GM19351 (cell line): ENCODE data around the gene SFI1.
"Not testable (repeated sequence)": the region's sequence is repeated elsewhere in the genome, so short reads cannot be mapped to it uniquely, and the experiment has no call there.

Source experiments
- ATAC-seq: cut with Tn5 transposase; IDR thresholded peaks from one replicate; pipeline ENCODE4 v1.9.1; 2021; ENCODE audit warnings: mild to moderate bottlenecking, moderate library complexity; ENCODE audit not compliant: unreplicated experiment

The SFI1 gene

DNA sequence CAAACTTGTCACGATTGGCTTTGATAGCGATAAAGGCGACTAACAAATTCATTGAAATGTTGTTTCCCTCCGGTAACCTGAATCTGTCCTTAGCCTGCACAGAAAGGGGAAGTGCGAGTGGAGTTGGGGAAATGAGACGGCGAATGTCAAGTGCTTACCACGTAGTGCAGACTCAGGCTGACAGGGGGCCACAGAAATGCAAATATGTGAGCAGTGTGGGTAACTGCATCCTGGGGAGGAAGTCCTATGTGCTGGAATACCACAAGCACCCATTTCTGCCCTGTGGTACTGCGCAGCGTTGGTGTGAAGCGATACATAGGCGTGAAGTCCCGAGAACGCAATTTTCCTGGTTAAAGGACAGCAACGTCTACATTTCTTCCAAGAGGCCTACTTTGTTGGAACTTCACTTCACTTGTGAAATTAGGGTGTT lies 5.8 kb upstream of the SFI1 start:
- ATAC-seq, result peak; percentile 70

DNA sequence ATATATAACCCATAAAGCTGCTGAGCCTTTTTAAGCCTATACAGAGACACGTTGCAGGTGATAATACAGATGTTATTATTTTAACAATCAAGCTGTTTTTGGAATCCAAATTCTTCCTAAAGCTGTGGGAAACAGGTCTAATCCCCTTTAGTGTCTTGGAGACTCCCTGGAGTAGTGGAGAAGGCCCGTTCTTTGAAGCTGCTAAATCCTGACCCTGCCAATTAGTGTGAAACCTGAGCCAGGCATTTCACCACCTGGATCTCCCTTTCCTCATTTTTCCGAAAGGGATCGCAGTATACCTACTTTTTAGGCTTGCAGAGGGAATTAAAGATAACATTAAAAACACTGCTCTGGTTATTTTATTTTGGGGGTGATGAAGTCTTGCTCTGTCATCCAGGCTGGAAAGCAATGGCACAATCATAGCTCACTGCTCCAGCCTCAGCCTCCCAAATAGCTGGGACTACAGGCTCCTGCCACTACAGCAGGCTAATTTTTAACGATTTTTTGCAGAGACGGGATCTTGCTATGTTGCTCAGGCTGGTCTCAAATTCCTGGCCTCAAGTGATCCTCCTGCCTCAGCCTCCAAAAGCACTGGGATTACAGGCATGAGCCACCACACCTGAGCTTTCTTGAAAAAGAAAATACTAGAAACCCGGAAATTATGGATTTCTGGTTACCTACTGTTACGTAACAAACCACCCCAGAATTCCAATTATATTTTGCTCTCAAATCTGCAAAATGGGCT lies 4.9 kb upstream of the SFI1 start:
- ATAC-seq, result no peak

DNA sequence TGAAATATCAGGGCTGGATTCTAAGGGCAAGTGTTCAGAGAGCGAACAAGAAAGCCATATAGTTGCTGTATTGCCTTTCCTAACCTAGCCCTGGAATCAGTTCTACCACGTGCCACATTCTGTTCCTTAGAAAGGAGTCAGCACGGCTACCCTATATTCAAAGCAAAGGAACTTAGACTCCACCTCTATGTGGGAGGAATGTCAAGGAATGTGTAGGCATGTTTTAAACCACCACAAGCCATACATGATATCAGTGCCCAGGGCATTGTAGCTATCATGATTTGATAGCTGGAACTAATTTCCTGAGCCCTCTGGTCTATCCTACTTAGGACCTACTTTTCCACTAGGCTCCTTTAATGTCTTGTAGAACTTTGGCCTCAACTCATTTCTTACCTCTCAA lies 4.2 kb upstream of the SFI1 start:
- ATAC-seq, result no peak

DNA sequence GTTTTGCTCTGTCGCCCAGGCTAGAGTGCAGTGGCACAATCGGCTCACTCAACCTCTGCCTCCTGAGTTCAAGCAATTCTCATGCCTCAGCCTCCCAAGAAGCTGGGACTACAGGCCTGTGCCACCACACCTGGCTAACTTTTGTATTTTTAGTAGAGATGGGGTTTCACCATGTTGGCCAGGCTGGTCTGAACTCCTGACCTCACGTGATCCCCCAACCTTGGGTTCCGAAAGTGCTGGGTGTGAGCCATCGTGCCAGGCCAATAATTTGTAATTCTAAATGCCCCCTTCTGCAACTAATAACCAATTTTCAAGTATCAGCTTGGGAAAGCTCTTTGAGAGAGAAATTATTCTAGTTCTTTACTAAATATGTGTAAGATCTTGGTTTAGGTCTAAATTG lies 3.0 kb upstream of the SFI1 start:
- ATAC-seq, result not testable (repeated sequence)

DNA sequence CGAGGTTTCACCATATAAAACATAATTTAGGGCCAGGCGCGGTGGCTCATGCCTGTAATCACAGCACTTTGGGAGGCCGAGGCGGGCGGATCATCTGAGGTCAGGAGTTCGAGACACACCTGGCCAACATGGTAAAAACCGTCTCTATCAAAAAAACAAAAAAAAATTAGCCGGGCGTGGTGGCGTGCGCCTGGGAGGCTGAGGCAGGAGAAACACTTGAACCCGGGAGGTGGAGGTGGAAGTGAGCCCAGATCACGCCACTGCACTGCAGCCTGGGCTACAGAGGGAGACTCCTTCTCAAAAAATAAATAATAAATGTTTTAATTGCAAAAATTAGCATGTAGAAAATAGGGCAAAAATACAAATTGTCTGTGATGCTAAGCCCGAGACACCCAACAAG lies 993 bp upstream of the SFI1 start:
- no peak for ATAC-seq

DNA sequence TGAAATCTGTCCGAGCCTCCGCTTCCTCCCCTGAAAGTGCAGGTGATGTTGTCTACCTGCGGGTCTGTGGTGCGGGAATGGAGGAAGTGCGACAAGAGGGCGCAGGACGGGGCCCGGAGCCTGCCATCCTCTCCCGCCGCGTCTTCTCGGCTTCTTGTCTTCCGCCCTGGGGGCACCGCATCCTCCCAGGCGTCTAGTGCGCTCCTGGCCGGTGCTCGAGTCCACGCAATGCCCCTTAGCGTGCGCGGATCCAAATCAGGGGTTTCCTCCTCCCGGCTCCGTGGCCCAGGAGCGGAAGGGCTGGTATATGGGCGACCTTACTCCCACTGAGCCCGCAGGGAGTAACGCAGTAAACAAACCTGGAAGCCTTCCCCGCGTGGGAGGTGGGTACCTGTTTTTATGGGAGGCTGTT lies 405 bp downstream of the SFI1 start:
- peak; percentile 13 for ATAC-seq

DNA sequence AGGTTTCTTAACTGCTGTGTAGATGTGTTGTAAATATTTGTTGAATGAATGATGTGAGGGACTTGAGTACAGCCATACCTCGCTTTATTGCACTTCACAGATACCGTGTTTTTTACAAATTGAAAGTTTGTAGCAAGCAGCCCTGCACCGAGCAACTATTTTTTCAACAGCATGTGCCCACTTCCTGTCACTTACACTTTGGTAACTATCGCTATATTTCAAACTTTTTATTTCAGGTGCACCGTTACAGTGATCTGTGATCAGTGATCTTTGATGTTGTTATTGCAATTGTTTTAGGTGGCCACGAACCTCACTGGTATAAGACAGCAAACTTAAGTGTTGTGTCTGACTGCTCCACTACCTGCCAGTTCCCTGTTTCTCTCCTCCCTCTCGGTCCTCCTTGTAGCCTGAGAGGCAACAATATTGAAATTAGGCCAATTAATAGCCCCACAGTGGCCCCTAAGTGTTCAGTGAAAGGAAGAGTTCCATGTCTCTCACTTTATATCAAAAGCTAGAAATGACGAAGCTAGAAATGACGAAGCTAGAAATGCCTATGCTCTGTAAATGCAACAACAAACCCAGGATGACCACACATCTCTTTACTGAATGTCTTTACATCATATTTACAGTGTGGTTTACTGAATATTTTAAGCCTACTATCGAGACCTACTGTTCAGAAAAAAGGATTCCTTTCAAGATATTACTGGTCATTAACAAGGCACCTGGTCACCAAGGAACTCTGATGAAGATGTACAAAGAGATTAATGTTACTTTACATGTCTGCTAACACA lies 1.0 kb downstream of the SFI1 start:
- no peak for ATAC-seq

DNA sequence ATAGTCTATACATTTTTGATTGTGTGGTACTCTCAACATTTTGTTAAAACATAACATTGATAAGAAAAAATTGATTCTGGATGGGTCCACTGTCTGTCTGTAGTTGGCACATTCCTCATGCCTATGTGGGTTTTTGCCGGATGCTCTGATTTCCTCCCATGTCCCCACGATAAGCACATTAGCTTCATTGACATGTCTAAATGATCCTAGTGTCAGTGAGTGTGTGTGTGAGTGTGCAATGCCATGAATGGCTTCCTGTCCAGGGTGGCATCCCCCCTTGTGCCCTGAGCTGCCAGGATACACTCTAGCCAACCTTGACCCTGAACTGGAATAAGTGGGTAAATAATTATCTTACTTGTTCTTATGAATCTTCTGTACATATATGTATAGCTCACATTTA lies 5.4 kb downstream of the SFI1 start:
- no peak for ATAC-seq

DNA sequence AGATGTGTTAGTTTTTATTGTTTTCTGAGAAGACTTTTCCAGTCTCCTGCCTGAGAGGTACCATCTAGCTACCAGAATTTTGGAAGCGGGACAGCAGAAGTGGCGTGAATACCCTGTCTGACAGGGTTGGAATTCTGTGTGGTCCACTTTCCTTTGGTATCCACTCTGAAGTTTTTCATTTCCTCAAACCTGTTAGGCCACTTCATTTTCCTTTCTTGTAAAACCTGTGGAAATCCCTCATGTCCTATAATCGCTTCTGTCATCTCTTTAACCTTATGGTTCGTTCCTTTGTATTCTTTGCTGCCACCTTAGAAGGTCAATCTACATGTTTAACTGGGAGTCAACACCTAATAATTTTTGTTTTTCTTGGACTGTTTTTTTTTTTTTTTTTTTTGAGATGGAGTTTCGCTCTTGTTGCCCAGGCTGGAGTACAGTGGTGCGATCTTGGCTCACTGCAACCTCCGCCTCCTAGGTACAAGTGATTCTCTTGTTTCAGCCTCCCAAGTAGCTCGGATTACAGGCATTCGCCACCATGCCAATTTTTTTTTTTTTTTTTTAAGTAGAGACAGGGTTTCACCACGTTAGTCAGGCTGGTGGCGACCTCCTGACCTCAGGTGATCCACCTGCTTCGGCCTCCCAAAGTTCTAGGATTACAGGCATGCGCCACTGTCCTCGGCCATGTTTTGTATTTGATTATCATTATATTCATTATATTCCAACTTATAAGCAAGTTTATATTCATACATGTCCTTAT lies 7.1 kb downstream of the SFI1 start:
- no peak for ATAC-seq

DNA sequence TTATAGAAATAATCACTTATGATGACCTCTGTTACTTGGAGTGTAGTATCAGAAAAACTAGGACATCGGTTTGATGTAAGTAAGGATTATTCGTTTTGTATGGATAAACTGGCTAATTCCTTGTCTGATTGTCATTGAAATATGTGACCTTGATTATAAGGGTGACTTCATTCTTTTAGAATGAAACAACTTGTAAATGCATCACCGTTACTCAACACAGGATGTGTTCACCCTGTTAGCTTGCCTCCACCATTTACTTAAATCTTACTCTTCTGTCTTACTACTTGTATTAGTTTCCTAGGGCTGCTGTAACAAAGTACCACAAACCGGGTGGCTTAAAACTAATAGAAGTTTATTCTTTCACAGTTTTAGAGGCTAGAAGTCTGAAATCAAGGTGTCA lies 7.9 kb downstream of the SFI1 start:
- ATAC-seq, result no peak

DNA sequence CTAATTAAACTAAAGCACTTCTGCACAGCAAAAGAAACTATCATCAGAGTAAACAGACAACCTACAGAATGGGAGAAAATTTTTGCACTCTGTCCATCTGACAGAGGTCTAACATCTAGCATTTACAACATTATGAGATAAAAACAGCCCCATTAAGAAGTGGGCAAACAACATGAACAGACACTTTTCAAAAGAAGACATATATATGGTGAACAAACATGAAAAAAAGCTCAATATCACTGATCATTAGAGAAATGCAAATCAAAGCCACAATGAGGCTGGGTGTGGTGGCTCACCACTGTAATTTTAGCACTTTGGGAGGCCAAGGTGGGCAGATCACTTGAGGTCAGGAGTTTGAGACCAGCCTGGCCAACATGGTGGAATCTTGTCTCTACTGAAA lies 11.2 kb downstream of the SFI1 start:
- ATAC-seq, result not testable (repeated sequence)

DNA sequence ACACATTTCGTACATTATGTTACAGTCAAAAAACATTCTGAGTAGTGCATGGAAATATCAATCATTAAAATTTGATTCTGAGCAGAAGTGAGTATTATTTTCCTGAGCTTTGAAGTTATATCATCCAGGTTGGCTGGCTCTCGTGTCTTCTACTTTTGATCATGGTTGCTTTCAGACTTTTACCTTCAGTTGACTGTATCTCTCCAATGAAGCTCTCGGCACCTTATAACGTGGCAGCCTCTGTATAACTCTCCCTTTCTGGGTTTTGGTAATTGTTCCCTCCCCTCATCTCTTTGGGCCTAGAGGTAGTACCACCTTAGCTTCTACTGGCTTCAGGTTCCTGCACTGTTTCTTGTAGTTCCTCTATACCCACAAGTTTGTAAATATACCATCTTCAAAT lies 12.2 kb downstream of the SFI1 start:
- ATAC-seq, result no peak

DNA sequence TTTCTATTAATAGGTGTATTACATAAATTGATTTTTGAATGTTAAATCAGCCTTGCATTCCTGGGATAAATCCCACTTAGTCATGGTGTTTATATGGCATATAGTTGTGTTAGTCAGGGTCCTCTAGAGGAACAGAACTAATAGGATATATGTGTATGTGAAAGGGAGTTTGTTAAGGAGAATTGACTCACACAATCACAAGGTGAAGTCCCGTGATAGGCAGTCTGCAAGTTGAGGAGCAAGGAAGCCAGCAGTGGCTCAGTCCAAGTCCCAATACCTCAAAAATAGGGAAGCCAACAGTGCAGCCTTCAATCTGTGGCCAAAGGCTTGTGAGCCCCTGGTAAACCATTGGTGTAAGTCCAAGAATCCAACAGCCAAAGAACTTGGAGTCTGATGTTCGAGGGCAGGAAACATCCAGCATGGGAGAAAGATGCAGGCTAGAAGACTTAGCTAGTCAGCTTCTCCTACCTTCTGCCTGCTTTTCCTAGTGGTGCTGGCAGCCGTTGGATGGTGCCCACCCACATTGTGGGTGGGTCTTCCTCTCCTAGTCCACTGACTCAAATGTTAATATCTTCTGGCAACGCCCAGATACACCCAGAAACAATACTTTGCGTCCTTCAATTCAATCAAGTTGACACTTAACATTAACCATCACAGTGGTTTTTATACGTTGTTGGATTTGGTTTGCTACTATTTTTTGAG lies 12.9 kb downstream of the SFI1 start:
- no peak for ATAC-seq

DNA sequence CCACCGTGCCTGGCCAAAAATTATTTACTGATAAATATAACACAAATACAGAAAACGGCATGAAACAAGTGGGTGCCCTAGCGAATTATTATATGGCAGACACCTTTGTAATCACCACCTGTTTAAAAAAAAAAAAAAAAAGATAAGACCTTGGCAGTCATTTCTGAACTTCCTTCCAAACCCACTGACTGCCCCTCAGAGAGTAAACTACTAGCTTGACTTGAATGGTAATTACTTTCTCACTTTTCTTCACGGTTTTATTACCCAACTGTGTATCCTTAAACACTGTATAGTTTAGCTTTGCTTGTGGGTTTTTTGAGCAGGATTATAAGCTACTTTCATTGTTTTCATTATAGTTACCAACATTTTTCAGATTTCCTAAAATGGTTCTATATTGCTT lies 23.7 kb downstream of the SFI1 start:
- no peak for ATAC-seq

DNA sequence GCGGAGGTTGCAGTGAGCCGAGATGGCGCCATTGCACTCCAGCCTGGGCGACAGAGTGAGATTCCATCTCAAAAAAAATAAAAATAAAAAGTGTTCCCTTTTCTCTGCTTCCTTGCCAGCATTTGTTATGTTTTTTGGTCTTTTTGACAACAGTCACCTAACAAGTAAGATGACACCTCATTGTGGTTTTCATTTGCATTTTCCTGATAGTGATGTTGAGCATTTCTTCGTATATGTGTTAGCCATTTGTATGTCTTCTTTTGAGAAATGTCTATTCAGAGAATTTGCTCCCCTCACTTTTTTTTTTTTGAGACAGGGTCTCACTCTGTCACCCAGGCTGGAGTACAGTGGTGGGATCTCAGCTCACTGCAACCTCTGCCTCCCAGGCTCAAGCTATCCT lies 27.8 kb downstream of the SFI1 start:
- ATAC-seq, result not testable (repeated sequence)

DNA sequence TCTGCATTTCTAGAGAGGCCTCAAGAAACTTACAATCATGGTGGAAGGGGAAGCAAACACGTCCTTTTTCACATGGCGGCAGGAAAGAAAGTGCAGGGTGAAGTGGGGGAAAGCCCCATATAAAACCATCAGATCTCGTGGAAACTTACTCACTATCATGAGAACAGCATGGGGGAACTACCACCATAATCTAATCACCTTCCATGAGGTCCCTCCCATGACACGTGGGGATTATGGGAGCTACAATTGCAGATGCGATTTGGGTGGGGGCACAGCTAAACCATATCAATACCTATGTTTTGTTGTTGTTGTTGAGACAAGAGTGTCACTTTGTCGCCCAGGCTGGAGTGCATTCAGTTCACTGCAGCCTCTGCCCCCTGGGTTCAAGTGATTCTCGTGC lies 29.9 kb downstream of the SFI1 start:
- ATAC-seq, result no peak

DNA sequence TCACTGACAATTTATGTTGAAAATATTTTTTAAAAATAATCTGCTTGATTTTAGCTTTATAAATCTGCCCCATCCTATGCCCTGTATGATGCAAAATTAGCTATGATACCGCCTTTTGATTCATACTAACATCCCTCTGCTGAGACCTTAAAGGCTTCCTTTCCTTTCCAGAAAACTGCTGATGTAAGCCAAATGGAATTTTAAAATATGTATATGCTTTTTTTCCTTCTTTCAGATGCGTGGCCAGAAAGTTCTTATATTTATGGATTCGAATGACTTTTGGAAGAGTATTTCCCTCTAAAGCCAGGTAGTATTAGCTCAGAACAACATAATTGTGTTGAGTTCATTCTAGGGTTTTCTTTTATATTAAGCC lies 34.5 kb downstream of the SFI1 start:
- ATAC-seq, result no peak

DNA sequence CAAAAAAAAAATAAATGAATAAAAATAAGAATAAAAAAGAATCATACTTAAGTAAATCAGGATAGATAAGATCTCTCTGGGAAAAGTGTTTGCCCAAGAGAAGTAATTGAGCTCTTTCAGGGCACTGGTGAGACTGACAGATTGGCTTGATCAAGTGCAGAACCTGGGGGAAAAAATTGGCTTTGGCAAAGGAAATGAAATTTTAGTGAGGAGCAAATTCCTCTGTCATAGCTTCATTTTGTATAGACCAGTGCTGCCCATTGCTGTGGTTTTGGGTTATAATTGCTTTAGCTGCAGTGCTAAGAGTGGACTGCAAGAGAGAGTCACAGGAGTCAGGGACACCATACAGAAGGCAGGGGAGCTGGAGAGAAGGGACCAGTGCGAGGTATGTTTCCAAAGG lies 35.7 kb downstream of the SFI1 start:
- ATAC-seq, result no peak

DNA sequence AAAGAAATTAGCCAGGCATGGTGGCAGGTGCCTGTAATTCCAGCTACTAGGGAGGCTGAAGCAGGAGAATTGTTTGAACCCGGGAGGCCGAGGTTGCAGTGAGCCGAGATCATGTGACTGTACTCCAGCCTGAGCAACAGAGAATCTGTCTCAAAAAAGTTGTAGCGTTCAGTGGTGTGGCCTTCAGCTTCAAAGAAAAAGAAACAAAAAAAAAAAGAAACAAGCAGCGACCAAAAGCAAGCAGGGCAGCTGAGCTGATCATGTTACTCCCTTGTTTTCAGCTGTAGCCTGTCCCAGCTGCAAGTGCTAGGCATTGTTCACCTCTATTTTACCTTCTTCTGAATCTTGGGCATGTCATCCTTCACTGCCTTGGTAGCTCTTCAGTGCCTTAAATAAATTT lies 37.0 kb downstream of the SFI1 start:
- no peak for ATAC-seq

DNA sequence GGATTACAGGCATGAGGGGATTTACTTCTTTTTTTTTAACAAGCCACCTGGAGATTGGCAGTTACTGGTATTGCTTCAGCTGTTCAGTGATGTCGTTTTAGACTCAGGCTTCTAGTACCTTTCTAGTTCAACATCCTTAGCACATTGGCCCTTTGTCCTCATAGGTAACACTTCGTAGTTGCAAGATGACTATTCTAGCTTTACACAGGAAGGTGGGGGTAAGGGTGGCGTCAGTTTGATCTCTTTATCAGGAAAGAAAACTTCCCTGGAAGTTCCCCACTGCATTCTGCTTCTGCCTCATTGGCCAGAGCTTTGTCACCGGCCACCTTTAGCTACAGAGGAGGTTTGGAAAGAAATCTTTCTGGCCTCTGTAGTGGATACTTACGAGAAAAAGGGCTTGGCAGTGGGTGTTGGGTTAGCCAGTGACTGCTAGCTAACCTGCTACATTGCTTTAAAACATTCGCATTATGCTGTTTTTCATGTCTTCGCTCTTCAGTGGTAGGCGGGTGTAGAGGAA lies 40.7 kb downstream of the SFI1 start:
- peak; percentile 70 for ATAC-seq

DNA sequence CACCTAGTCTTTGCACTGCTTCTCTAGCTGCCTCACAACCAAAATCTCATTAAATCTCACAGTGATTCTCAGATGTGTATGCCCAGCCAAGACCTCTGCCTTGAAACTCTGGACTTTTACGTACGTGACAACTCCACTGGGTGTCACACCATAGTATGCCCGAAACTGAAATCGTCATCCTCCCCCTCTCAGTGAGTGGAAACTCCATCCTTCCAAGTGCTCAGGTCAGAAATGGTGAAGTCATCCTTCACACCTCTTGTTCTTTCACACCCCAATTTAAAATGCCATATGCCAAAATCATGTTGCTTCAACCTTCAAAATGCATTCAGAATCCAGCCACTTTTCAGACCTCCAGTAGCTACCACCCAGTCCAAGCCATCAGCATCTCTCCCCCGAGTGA lies 42.5 kb downstream of the SFI1 start:
- ATAC-seq, result no peak
